GM18498 (cell line): ENCODE measurements around the gene PIP5K1C.

Experiments
- ATAC-seq: cut with Tn5 transposase; IDR thresholded peaks from one replicate; pipeline ENCODE4 v1.9.1; 2021; ENCODE audit warnings: mild to moderate bottlenecking, moderate library complexity; ENCODE audit not compliant: unreplicated experiment

PIP5K1C gene

GRCh38 chr19:3700242-3701032 is at the start of gene PIP5K1C:
TSS of gene PIP5K1C (minus strand) at chr19:3700468. CDS start at chr19:3700390, 78 bp downstream.
- ATAC-seq, result peak; percentile 87

DNA sequence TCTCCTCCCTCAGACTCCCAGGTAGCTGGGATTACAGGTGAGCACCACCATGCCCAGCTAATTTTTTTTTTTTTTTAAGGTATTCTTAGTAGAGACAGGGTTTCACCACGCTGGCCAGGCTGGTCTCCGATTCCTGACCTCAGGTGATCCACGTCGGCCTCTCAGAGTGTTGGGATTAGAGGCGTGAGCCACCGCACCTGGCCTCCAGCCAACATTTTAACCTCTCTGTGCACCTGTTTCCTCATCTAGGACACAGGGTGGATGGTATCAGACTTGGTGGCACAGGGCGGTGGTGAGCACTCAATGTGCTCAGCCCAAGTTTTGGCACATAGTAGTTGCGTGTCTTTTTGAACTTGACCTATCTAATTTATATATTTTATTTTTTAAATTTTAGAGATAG is 48.7 kb upstream of the PIP5K1C start:
- ATAC-seq, result no peak

- ATAC-seq, result no peak
Observed at GRCh38 chr19:3746371-3747056, 46.2 kb upstream of the PIP5K1C start.

DNA sequence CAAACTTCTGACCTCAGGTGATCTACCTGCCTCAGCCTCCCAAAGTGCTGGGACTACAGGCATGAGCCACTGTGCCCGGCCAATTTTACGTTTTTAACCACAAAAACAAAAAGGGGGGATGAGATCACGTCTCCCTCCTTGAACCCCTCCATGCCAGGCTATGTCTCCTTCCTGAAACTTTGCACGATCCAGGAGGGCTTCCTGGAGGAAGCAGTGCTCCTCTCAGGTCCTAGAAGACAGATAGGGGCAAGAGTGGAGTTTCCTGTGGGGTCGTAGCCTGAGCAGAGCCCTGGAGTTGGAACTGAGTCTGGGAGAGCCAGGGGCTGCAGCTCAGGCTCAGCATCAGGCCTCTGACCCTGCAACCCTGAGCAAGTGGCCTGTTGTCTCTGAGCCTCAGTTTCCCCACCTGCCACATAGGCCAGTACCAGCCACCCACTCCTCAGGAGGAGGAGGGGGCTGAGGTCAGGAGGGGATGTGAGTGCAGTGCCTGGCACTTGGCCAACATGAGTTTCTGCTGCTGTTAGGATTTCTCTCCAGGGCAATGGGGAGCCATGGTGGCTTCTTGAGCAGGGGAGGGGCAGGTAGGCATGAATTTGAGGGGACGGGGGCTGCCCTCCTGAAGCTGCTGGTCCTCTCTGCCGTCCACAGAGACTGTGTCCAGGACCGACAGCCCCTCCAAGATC is 45.2 kb upstream of the PIP5K1C start:
- ATAC-seq, result no peak

DNA sequence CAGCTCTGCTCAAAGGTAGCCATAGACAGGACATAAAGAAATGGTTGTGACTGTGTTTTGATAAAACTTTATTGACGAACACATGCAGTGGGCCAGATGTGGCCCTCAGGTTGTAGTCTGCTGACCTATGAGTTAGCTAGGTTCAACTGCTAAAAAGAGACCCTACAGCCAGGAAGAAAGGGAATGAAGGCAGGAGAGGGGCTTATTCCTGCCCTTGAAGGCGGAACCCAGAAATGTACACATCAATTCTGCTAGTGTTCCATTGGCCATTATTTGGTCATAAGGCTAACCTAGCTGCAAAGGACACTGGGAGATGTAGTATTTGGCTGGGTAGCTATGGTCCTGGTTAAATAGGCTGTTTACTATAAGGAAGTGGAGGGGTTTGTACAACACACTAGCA is 43.2 kb upstream of the PIP5K1C start:
- ATAC-seq, result no peak

DNA sequence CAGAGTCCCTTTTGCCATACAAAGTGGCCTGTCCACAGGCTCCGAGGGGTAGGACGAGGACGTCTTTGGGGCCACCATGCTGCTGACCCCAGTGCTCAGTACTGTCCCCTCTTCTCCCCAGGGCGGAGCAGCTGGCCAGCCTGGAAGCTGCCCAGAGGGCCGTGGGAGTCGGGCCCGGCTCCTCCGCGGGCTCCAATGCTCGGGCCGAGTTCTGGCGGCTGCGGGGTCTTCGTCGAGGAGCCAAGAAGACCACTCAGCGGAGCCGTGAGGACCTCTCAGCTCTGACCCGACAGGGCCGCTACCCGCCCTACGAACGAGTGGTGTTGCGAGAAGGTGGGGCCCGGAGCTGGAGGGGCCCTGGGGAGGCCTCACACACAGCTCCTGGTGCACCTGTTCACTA is 40.2 kb upstream of the PIP5K1C start:
- ATAC-seq, result no peak

DNA sequence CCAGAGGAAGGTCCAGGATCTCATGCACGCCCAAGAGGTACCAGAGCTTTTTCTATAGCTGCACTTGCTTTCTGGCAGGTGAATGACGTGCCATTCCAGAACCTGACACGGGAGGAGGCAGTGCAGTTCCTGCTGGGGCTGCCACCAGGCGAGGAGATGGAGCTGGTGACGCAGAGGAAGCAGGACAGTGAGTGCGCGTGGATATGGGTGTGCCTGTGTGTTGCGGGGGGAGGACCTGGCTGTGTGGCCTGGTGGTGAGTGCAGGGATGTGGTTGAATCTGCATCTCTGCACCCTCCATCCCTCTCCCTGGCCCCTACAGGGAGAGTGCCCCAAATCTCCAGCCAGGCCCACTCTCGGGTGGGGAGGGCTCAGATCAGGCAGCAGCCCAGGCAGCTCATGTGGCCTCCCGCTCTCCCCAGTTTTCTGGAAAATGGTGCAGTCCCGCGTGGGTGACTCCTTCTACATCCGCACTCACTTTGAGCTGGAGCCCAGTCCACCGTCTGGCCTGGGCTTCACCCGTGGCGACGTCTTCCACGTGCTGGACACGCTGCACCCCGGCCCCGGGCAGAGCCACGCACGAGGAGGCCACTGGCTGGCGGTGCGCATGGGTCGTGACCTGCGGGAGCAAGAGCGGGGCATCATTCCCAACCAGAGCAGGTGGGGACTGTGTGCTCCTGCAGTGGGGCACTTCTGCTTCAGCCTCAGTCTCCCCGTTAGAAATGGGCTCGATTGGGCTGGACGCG is 38.4 kb upstream of the PIP5K1C start:
- no peak for ATAC-seq

DNA sequence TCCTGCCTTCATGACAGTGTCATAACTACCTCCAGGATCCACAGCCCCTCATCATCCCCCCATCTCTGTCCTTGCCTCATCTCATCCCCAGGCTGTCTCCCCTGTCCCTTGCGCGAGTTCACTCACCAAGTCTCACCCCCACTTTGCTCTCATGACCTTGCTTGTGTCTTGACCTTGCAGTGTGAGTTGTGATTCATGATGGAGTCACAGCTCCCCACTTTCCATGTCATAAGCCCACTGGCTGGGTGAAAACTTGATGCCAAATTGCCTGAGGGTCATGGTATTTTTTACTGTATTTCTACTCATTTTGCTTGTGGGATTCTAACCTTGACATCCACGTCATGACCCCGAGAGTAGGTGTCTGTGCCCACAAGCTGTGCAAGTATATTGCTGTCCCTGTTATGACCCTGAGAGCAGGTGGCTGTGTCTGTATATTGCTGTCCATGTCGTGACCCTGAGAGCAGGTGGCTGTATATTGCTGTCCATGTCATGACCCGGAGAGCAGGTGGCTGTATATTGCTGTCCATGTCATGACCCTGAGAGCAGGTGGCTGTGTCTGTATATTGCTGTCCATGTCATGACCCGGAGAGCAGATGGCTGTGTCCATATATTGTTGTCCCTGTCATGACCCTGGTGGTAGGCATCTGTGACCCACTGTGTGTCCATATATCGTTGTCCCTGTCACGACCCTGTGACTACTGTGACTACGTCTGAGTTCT is 37.4 kb upstream of the PIP5K1C start:
- no peak for ATAC-seq

DNA sequence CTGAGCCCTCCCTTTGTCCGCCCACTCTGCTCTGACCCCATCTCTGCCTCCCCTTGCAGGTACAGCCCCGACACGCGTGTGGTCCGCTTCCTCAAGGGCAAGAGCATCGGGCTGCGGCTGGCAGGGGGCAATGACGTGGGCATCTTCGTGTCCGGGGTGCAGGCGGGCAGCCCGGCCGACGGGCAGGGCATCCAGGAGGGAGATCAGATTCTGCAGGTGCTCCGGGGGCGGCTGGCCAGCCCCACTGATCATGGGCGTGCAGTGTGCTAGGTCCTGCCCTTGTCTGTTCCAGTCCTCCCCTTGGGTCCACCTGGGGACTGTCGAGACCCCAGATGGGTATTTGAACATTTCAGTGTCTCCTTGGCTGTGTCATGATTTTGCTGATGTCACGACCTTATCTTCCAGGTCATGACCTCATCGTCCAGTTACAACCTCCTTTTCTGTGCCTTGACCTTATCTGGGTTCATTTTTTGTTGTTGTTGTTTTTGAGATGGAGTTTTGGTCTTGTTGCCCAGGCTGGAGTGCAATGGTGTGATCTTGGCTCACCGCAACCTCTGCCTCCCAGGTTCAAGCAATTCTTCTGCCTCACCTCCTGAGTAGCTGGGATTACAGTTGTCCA is 35.9 kb upstream of the PIP5K1C start:
- no peak for ATAC-seq

GRCh38 chr19:3734310-3734600 is 34.0 kb upstream of the PIP5K1C start:
- ATAC-seq, result no peak

GRCh38 chr19:3733549-3734309 is 33.5 kb upstream of the PIP5K1C start:
- ATAC-seq, result no peak

DNA sequence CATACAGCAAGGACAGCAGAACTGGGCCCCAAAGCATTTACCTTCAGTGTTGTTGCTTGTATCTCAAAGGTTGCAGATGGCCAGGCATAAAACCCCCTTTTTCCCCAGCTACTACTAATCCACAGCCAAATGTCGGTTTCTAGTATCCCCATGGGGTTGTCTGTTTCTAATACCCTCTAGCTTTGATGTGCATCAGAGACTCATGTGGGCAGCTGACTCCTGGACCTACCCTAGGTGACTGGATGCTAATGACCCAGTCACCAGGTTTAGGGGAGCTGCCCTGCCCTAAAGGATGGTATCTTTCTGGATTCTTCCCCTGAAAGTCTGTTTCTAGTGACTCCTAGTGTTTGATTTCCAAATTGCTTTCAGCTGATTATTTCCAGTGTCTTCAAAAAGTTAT is 31.8 kb upstream of the PIP5K1C start:
- ATAC-seq, result no peak

- no peak for ATAC-seq
Observed at GRCh38 chr19:3730457-3730958, 30.2 kb upstream of the PIP5K1C start.

- ATAC-seq, result no peak
Observed at GRCh38 chr19:3725640-3726310, 25.5 kb upstream of the PIP5K1C start.

- no peak for ATAC-seq
Observed at GRCh38 chr19:3725121-3725520, 24.9 kb upstream of the PIP5K1C start.

- no peak for ATAC-seq
Observed at GRCh38 chr19:3723883-3724282, 23.6 kb upstream of the PIP5K1C start.

- ATAC-seq, result no peak
Observed at GRCh38 chr19:3723110-3723488, 22.8 kb upstream of the PIP5K1C start.

- no peak for ATAC-seq
Observed at GRCh38 chr19:3722443-3723109, 22.3 kb upstream of the PIP5K1C start.
